Neural progenitor cell (in vitro differentiated cells): Measurements from ENCODE around the gene TTYH1.

Experiments
- CTCF ChIP-seq: fragments of 200-600 bp; sonication (generic); IDR thresholded peaks from 2 replicates; pipeline ENCODE4 v1.5.1; 2017; ENCODE audit warnings: antibody characterized with exemption, mild to moderate bottlenecking
- EZH2 ChIP-seq: fragments of 200-600 bp; sonication (generic); IDR thresholded peaks from 2 replicates; pipeline ENCODE4 v1.6.1; 2017; ENCODE audit warnings: antibody characterized with exemption, mild to moderate bottlenecking, moderate library complexity

GRCh38 chr19:54461210-54461609, 45.9 kb downstream of the TTYH1 start:
- TF ChIP-seq CTCF (no peak), EZH2 (no peak)
